Epithelial cell of proximal tubule (primary cell): ENCODE measurements around the gene KRTAP1-3. TPM values are rescaled to one million over a fixed set of nuclear protein-coding genes. Genes with fewer than 3 reads are reported as not detected.

Experiments used
- DNase-seq: peaks from one replicate; pipeline ENCODE4 v3.0.0-alpha.2; 2011; ENCODE audit warnings: low read depth
- H3K4me3 ChIP-seq: 2 replicates; pipeline ENCODE4 v1.5.1; 2011; ENCODE audit warnings: low read depth, mild to moderate bottlenecking, low read length
- total RNA-seq: library from RNA; depleted of rRNA; stranded (reverse); fragments of >200 nt; gene quantifications from 2 replicates; pipeline ENCODE4 v1.2.3, GENCODE V29; 2015
- TF ChIP-seq, protein P1 (sequence below): conservative IDR thresholded peaks from 2 replicates; pipeline ENCODE4 v1.5.1; 2012; ENCODE audit warnings: low read depth, mild to moderate bottlenecking, low read length

KRTAP1-3 gene
- total RNA-seq, 1 donor from 2014 or later: not detected

DNA sequence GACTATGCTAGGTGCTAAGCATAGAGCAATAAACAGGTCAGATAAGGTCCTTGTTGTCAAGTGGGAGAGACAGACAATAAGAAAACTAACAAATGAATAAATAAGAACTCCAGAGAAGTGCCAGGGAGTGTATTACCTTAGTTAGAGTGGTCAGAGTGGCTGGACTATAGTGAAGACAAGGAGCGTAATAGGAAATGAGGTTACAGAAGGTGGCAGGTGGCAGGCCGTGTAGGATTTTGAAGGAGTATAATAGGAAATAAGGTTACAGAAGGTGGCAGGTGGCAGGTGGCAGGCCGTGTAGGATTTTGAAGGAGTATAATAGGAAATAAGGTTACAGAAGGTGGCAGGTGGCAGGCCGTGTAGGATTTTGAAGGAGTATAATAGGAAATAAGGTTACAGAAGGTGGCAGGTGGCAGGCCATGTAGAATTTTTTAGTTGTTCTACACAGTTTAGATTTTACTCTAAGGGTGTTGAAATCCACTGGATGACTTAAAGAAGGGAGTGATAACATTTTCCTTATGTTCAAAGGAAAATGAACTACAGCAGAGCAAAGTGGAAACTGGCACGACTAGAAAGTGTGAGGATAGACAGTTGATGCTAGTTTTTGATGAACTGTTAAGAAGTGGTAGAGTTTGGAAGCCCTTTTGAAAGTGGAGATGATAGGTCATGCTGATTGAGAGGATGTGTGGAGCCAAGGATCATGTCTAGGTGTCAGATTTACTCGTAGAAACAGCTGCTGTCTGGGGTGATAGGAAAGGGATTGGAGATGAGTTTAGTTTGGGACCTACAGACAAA, 22.2 kb downstream of the KRTAP1-3 start:
- DNase-seq: no peak
- TF ChIP-seq, protein P1, sequence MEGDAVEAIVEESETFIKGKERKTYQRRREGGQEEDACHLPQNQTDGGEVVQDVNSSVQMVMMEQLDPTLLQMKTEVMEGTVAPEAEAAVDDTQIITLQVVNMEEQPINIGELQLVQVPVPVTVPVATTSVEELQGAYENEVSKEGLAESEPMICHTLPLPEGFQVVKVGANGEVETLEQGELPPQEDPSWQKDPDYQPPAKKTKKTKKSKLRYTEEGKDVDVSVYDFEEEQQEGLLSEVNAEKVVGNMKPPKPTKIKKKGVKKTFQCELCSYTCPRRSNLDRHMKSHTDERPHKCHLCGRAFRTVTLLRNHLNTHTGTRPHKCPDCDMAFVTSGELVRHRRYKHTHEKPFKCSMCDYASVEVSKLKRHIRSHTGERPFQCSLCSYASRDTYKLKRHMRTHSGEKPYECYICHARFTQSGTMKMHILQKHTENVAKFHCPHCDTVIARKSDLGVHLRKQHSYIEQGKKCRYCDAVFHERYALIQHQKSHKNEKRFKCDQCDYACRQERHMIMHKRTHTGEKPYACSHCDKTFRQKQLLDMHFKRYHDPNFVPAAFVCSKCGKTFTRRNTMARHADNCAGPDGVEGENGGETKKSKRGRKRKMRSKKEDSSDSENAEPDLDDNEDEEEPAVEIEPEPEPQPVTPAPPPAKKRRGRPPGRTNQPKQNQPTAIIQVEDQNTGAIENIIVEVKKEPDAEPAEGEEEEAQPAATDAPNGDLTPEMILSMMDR: no peak

DNA sequence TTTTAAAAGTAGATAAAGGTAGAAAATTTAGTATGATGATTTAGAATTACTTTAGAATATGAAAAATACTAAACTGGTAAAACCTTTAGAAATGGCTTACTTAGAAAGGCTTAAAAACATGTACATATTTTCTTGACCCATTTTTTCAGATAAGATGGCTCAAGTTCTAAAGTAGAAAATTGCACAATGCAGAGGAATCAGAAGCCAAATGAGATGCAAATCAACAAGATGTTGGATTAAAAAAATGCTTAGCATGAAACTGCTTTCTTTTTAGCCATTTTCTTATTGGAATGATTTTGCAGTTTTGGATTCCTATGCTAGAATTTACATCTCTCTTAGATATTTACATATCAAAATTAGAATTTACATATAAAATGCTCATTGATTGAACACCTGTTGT, 24.2 kb downstream of the KRTAP1-3 start:
- no peak for DNase-seq
- TF ChIP-seq, protein P1: no peak
- no peak overlapping the region for H3K4me3 ChIP-seq

More for the DNA sequence above, 22.2 kb downstream of the KRTAP1-3 start:
- no peak overlapping the region for H3K4me3 ChIP-seq

DNA sequence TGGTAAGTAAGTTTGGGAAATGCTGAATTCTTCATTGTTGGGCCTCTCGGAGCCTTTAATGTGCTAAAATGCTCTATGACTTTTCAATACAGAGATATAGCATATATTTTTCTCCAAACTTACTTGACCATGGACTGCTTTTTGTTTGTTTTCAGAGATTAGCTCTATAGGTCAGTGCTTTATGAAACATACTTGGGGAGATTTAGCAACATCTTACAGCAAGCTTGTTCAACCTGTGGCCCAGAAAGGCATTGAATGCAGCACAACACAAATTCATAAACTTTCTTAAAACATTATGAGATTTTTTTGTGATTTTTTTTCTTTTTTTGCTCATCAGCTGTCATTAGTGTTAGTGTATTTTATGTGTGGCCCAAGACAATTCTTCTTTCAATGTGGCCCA, 24.7 kb downstream of the KRTAP1-3 start:
- no peak for DNase-seq
- TF ChIP-seq, protein P1: no peak
- H3K4me3 ChIP-seq: no peak overlapping the region

DNA sequence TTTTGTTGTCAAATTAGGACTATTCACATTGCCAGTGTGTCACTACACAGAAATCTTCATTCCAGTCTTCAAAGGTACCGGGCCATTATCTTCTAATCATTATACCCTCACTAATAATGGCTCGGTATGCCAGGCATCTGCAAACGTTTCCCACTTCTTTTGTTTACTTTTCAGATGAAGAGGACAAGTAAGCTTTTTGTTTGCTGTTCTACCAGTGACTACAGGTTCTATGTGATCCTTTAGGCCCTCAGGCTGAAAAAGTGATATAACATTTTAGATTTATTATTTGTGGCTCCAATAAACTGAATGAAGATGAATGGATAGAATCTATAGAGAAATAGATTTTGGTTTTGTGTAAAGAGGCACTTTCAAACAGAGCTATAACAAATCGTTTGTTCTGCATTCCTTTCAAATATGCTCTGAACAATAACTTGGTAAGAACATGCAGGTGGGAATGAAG, 25.3 kb downstream of the KRTAP1-3 start:
- no peak overlapping the region for H3K4me3 ChIP-seq
- TF ChIP-seq, protein P1: no peak
- DNase-seq: no peak

DNA sequence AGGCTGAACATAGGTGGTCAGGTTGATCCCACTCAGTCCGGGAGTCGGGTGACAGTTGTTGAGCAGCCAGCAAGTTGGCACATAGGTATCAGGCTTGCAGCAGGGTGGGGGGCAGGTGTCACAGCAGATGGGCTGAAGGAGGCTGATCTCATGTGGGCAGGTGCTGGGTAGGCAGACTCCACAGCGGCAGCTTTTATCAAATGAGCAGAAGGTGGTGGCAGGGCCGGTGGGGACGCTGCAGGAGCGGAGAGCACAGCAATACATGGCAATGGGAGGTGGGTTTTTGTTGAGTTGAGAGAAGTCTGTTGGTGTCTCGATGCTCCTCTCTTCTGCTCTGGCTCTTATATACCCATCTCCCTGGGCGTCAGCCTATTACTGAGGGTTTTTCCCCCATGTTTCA, 25.9 kb downstream of the KRTAP1-3 start, which contains the start of gene KRTAP3-1:
Gene KRTAP3-1 (minus strand): TSS at position 318 of the 400 bp plus-strand sequence. CDS start 54 bp downstream, at position 264.
- no peak for DNase-seq
- TF ChIP-seq, protein P1: no peak
- no peak within 1 kb of the TSS for H3K4me3 ChIP-seq

DNA sequence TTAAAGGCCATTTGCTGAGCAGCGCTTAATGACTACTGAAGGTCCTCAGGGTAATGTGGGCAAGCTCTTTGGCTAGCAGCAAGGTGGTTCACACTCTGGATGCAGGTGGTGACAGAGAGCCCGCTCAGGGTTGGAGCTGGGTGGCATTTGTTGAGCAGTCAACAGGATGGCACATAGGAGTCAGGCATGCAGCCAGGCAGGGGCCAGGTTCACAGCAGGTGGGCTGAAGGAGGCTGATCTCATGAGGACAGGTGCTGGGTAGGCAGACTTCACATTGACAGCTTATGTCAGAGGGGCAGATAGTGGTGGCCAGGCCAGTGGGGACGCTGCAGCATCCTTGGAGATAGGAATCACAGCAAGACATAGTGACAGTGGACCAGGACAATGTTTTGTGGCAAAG, 30.3 kb downstream of the KRTAP1-3 start:
- TF ChIP-seq, protein P1: no peak
- no peak overlapping the region for H3K4me3 ChIP-seq
- DNase-seq: no peak

DNA sequence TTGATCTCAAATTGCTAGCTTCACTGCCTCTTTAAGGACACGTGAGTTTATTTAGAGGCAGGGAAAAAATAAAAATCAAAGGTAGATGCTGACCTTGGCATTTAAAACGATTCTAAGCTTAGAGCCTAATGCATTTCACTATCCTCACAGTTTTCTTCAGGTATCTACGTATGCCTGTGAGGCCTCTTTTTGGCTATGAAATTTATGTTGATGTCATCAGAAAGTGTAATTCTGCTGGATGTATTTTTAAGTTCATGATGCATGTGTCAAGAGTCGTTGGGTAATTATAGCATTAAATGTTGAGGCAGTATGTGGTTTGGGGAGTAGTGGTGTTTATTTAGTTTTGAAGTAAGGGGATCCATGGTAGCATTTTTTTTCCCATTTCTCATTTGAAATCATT, 30.7 kb downstream of the KRTAP1-3 start:
- TF ChIP-seq, protein P1: no peak
- no peak overlapping the region for H3K4me3 ChIP-seq
- DNase-seq: no peak
